ENCODE results near the gene PRDM16.

DNA sequence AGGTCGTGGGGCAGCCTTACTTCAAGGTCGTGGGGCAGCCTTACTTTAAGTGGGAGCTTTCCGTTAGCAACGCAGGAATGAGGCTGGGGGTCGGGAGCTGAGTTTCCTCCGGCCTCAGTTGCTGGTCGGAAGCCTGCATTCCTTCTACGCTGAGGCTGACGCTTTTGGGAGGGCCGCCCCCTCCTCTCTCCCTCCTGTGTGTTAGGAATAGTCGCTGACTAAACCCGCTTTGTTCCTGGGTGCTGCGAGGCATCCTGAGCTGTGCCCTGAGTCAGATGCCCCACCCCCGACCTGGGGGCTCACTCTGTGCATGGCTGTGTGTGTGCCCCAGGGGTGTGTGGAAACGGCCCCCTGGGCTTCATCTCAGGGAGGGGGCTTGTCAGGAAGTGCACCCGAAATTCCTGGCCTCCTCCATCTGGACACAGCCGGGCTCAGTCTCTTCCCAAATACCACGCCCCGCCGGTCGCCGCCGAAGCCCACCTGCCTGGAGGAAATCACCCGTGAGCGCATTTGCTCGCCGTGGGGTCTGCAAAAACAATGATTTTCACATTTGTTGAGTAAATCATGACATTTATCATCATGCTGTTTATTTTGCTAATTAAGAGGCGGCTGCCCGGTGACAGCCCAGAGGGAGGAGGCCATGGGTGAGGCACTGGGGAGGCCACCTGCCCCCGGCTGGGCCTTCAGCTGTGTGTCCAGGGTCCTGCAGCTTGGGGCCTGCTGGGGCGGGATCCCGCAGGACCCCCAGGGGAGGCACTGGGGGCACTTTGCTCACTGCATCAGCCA lies 121.4 kb downstream of the PRDM16 start:
- TF ChIP-seq YY1 (IDR thresholded peaks at IDR 0.05; ENCODE audit: insufficient read depth, insufficient read length), result no peak
- no peak for TF ChIP-seq SUZ12 (IDR thresholded peaks at IDR 0.05; ENCODE audit: extremely low read depth, insufficient read depth, insufficient read length)
